ENCODE data around the gene MDN1. TPM values are rescaled to one million over a fixed set of nuclear protein-coding genes. Genes with fewer than 3 reads are reported as not detected.
A peak's percentile ranks its signal among the peaks of the same experiment; 100 is the strongest.
"Not testable (repeated sequence)": the region's sequence is repeated elsewhere in the genome, so short reads cannot be mapped to it uniquely, and the experiment has no call there.

Gene MDN1
- total RNA-seq, 1 donor from 2014 or later, result 74.6 TPM

DNA sequence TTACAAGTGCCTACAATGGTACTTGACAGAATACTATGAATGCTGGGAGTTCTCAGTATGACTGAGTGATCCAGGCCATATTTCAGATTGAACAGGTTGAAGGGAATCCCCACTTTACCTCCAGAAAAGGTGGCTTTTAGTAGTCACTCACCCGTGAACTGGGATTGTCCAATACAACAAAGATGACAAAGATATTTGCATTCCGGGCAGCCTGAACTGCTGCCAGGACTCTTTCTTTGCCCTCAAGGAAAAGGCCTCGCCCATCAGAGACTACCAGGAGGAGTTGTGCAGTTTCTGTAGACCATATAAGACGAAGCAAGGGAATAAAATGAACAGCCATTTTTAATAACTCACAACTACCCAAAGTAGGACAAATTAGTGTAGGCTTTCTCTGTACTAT, 174.7 kb downstream of the MDN1 start:
- Mint-ChIP-seq H3K4me3 (no peak overlapping the region), H3K4me1 (ENCODE audit: low read depth) (peaks cover 11% of the 10 kb centered on the region), H3K27me3 (ENCODE audit: insufficient read depth) (no peaks in the 10 kb centered on the region), H3K9me3 (no peaks in the 10 kb centered on the region), H3K36me3 (ENCODE audit: low read depth) (peaks cover 43% of the 10 kb centered on the region), H3K27ac (no peak overlapping the region)
- intact Hi-C loops (cut with micrococcal nuclease), result no loop called here
- no peak for DNase-seq (ENCODE audit: low spot score)

DNA sequence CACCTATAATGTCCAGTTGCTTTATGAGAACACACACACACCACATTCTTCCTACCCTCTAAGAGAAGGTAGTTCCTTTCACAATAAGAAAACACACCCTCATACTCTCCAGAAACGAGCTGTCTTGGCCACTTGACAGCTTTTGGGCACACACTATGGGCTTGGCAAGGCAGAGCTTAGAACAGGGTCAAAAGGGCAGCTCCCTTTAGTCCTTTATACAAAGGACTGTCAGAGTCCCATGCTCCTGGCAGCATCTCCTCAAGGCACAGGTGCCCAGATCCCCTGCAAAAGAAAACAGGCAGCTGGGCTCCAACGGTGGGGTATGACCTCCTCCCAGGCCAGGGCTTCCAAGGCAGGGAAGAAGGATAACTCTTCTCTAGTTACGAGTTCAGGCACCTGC, 176.2 kb downstream of the MDN1 start:
- Mint-ChIP-seq H3K27me3 (ENCODE audit: insufficient read depth) (no peaks in the 10 kb centered on the region), H3K4me3 (no peak overlapping the region), H3K36me3 (ENCODE audit: low read depth) (peaks cover 42% of the 10 kb centered on the region), H3K9me3 (no peaks in the 10 kb centered on the region), H3K27ac (no peak overlapping the region), H3K4me1 (ENCODE audit: low read depth) (peaks cover 23% of the 10 kb centered on the region)
- DNase-seq (ENCODE audit: low spot score), result no peak
- intact Hi-C loops (cut with micrococcal nuclease), result no loop called here

DNA sequence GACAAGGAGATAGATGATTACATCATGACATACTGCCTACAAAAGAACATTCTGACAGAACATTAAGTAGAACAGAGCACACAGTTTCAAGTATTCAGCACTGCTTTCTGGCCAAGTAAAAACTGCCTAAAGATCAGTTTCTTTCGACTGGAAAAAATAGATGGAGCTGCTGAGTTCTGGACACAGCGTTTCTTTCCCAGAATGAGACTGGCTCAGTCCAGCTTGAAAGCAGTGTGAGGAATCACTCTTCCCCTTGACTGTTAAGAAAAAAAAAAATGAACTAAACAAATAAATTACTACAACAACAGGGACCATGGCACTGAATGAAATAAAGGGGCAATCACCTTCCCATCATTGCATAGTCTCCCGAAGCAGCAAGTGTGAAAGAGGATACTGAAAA, 176.6 kb downstream of the MDN1 start:
- Mint-ChIP-seq H3K4me1 (ENCODE audit: low read depth) (peaks cover 23% of the 10 kb centered on the region), H3K27me3 (ENCODE audit: insufficient read depth) (no peaks in the 10 kb centered on the region), H3K36me3 (ENCODE audit: low read depth) (peaks cover 45% of the 10 kb centered on the region), H3K4me3 (no peak overlapping the region), H3K27ac (no peak overlapping the region), H3K9me3 (no peaks in the 10 kb centered on the region)
- DNase-seq (ENCODE audit: low spot score), result no peak
- intact Hi-C loops (cut with micrococcal nuclease), result no loop called here

DNA sequence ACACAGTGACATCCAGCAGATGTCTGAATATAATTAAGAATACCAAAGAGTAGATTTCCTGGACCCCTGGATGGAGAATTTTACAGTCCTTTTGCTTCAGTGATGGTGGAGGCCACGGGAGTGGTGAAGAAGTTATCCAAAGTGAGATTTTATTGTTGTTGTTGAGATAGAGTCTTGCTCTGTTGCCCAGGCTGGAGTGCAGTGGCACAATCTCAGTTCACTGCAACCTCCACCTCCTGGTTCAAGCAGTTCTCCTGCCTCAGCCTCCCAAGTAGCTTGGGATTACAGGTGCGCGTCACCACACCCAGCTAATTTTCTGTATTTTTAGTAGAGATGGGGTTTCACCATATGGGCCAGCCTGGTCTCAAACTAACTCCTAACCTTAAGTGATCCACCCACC, 178.0 kb downstream of the MDN1 start:
- H3K4me3 Mint-ChIP-seq; intact Hi-C loops (cut with micrococcal nuclease); H3K27me3 Mint-ChIP-seq (ENCODE audit: insufficient read depth); H3K9me3 Mint-ChIP-seq; H3K27ac Mint-ChIP-seq; DNase-seq (ENCODE audit: low spot score): not testable (repeated sequence)
- Mint-ChIP-seq H3K36me3 (ENCODE audit: low read depth) (peaks cover 46% of the 10 kb centered on the region), H3K4me1 (ENCODE audit: low read depth) (peaks cover 28% of the 10 kb centered on the region)

DNA sequence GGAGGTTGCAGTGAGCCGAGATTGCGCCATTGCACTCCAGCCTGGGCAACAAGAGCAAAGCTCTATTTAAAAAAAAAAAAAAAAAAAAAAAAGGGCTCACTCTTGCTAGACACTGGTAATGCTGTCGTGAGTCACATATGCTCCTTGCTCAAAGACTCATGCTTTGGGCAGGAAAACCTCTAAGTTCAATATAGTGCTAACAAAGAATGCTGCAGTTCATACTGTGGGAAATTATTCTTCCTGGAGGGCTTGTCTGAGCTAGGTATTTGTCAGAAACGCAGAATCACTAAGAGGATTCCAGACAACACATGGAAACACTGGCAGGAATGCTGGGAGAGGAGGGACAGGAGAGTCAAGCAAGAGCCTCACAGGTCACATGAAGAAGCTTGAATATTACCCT, 178.8 kb downstream of the MDN1 start:
- H3K4me1 Mint-ChIP-seq (ENCODE audit: low read depth), result peaks cover 34% of the 10 kb centered on the region
- peaks cover 50% of the 10 kb centered on the region for H3K36me3 Mint-ChIP-seq (ENCODE audit: low read depth)
- H3K27ac Mint-ChIP-seq, result peak overlapping the region; percentile 1
- DNase-seq (ENCODE audit: low spot score), result no peak
- intact Hi-C loops (cut with micrococcal nuclease), result no loop called here
- no peaks in the 10 kb centered on the region for H3K27me3 Mint-ChIP-seq (ENCODE audit: insufficient read depth)
- no peak overlapping the region for H3K4me3 Mint-ChIP-seq
- H3K9me3 Mint-ChIP-seq, result no peaks in the 10 kb centered on the region

DNA sequence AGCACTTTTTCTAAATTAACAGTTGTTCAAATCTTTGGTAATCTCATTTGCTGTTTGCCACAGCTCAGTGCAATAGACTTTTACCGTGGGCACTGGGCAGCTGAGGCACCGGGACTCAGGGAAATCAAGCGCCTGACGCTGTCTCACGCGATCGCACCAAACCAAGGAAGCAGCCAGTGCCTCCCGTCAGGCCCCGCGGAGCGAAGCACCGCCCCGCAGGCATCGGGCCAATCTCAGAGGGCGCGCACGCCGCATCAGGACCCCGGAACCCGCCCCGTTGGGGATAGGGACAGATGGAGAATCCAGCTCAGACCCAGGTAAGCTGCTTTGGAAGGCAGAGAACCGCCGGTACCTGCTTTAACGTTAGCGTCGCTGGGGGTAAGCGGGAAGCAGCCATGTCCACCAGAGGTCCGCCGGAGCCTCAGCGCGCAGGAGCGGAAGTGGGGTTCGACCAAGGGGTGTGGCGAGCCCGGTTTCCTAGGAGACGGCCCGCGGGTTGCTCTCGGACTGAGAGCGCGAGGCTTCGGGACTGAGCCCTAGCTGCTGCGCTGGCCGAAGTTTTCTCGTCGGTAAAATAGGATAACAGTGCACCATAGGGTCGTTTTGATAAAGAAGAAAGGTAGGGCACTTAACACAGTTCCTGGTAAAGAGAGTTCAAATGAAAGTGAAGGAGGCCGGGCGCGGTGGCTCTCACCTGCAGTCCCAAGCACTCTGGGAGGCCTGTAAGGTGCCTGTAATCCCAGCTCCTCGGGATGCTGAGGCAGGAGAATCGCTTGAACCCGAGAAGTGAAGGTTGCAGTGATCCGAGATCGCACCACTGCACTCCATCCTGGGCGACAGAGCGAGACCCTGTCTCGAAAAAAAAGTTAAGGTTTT, 181.0 kb downstream of the MDN1 start, which contains the start of gene LYRM2:
TSS of gene LYRM2 (minus strand) at position 428 of the 876 bp plus-strand sequence. CDS start at position 397, 31 bp downstream.
- DNase-seq (ENCODE audit: low spot score), result peak; percentile 89
- Mint-ChIP-seq H3K4me1 (ENCODE audit: low read depth) (peaks cover 29% of the 10 kb centered on the region), H3K4me3 (peak within 1 kb of the TSS; percentile 94), H3K27ac (peak within 1 kb of the TSS; percentile 96), H3K9me3 (no peaks in the 10 kb centered on the region), H3K27me3 (ENCODE audit: insufficient read depth) (no peaks in the 10 kb centered on the region), H3K36me3 (ENCODE audit: low read depth) (peaks cover 51% of the 10 kb centered on the region)
- intact Hi-C loops (cut with micrococcal nuclease), result loop anchor here (1.0 to 5.0 kb wide), 12 partner anchors 42 to 949 kb away; partner anchors contain the start of genes ANKRD6, CASP8AP2, MAP3K7 and MDN1

DNA sequence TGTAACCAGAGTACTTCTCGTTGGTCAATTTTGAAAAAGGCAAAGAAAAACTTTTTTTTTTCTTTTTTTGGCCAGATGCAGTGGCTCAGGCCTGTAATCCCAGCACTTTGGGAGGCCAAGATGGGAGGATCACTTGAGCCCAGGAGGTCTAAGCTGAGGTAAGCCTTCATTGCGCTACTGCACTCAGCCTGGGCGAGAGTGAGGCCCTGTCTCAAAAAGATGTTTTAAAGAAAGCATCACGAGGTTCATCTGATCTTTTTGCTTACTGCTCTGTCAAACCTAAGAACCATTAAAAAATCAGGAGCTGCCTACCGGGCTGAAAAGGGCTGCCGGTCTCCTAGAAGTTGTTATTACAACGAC, 181.7 kb downstream of the MDN1 start:
- peak overlapping the region; percentile 94 for H3K4me3 Mint-ChIP-seq
- H3K4me1 Mint-ChIP-seq (ENCODE audit: low read depth), result peaks cover 29% of the 10 kb centered on the region
- intact Hi-C loops (cut with micrococcal nuclease), result loop anchor here (1.0 to 5.0 kb wide), 12 partner anchors 42 to 949 kb away; partner anchors contain the start of genes ANKRD6, CASP8AP2, MAP3K7 and MDN1
- H3K36me3 Mint-ChIP-seq (ENCODE audit: low read depth), result peaks cover 47% of the 10 kb centered on the region
- no peaks in the 10 kb centered on the region for H3K27me3 Mint-ChIP-seq (ENCODE audit: insufficient read depth)
- no peak for DNase-seq (ENCODE audit: low spot score)
- H3K27ac Mint-ChIP-seq, result peak overlapping the region; percentile 96
- no peaks in the 10 kb centered on the region for H3K9me3 Mint-ChIP-seq

DNA sequence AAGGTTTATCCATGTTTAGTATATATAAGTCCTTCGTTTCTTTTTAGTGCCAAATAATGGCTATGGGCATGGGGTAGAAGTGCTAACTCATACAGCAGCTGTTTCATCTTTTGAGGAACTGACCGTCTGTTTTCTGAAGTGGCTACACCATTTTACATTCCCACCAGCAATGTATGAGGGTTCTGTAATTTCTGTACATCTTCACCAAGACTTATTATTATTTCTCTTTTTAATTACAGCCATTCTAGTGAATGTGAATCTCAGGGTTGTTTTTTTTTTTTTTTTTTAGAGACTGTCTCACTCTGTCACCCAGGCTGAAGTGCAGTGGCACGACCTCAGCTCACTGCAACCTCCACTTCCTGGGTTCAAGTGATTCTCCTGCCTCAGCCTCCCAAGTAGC, 183.2 kb downstream of the MDN1 start:
- H3K9me3 Mint-ChIP-seq; DNase-seq (ENCODE audit: low spot score); H3K27ac Mint-ChIP-seq; H3K27me3 Mint-ChIP-seq (ENCODE audit: insufficient read depth): not testable (repeated sequence)
- Mint-ChIP-seq H3K4me1 (ENCODE audit: low read depth) (peaks cover 29% of the 10 kb centered on the region), H3K4me3 (peak overlapping the region; percentile 17), H3K36me3 (ENCODE audit: low read depth) (peaks cover 42% of the 10 kb centered on the region)
- intact Hi-C loops (cut with micrococcal nuclease), result loop anchor here (5.0 kb wide), 2 partner anchors 284 to 836 kb away; partner anchors contain the start of gene UBE2J1

DNA sequence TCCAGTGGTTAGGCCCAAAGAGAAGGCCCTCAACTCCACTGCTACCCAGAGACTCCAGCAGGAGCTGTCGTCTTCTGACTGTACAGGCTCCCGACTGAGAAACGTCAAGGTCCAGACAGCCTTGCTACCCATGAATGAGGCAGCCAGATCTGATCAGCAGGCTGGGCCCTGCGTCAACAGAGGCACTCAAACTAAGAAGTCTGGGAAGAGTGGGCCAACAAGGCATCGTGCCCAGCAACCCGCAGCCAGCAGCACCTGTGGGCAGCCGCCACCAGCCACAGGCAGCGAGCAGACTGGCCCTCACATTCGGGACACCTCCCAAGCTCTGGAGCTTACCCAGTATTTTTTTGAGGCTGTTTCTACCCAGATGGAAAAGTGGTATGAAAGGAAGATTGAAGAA, 189.1 kb downstream of the MDN1 start:
- H3K9me3 Mint-ChIP-seq, result no peaks in the 10 kb centered on the region
- intact Hi-C loops (cut with micrococcal nuclease), result no loop called here
- no peak for DNase-seq (ENCODE audit: low spot score)
- no peak overlapping the region for H3K27ac Mint-ChIP-seq
- H3K36me3 Mint-ChIP-seq (ENCODE audit: low read depth), result peaks cover 16% of the 10 kb centered on the region
- peaks cover 2% of the 10 kb centered on the region for H3K4me1 Mint-ChIP-seq (ENCODE audit: low read depth)
- H3K4me3 Mint-ChIP-seq, result no peak overlapping the region
- H3K27me3 Mint-ChIP-seq (ENCODE audit: insufficient read depth), result no peaks in the 10 kb centered on the region

DNA sequence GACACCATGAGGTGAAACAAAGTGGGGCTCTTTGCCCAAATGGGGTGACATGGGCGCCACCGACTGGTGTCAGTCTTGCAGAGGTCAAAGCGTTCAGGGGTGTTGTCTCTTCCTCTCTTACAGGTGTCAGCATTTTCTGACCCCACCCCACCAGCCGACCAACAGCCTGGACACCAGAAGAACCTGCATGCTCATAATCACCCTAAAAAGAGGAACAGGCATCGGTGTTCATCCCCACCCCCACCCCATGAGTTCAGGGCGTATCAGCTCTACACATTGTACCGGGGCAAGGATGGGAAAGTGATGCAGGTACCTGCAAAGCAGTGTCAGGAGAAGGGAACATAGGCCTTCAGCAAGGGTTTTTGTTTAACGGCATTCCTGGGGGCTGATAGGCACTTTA, 195.8 kb downstream of the MDN1 start:
- no peaks in the 10 kb centered on the region for H3K27me3 Mint-ChIP-seq (ENCODE audit: insufficient read depth)
- H3K4me1 Mint-ChIP-seq (ENCODE audit: low read depth), result no peaks in the 10 kb centered on the region
- DNase-seq (ENCODE audit: low spot score), result no peak
- H3K4me3 Mint-ChIP-seq, result no peak overlapping the region
- H3K9me3 Mint-ChIP-seq, result no peaks in the 10 kb centered on the region
- peaks cover 4% of the 10 kb centered on the region for H3K36me3 Mint-ChIP-seq (ENCODE audit: low read depth)
- no peak overlapping the region for H3K27ac Mint-ChIP-seq
- intact Hi-C loops (cut with micrococcal nuclease), result no loop called here

DNA sequence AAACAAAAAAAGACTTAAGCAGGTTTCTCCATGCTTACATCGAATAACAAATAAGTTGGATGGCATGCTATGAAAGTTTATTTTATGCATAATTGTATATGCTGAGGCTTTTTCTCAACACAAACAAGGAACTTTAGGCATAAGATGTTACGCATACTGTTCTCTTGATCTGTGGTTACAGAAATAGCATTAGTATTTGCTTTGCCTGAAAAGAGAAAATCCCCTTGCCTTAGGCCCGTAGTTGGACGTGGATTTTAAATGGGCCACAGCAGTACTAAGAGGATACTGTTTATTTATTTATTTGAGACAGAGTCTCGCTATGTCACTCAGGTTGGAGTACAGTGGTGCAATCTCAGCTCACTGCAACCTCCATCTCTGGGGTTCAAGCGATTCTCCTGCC, 200.0 kb downstream of the MDN1 start:
- H3K36me3 Mint-ChIP-seq (ENCODE audit: low read depth), result no peaks in the 10 kb centered on the region
- no peak for DNase-seq (ENCODE audit: low spot score)
- no peaks in the 10 kb centered on the region for H3K9me3 Mint-ChIP-seq
- no peaks in the 10 kb centered on the region for H3K4me1 Mint-ChIP-seq (ENCODE audit: low read depth)
- no peaks in the 10 kb centered on the region for H3K27me3 Mint-ChIP-seq (ENCODE audit: insufficient read depth)
- no peak overlapping the region for H3K4me3 Mint-ChIP-seq
- no peak overlapping the region for H3K27ac Mint-ChIP-seq
- intact Hi-C loops (cut with micrococcal nuclease), result no loop called here

DNA sequence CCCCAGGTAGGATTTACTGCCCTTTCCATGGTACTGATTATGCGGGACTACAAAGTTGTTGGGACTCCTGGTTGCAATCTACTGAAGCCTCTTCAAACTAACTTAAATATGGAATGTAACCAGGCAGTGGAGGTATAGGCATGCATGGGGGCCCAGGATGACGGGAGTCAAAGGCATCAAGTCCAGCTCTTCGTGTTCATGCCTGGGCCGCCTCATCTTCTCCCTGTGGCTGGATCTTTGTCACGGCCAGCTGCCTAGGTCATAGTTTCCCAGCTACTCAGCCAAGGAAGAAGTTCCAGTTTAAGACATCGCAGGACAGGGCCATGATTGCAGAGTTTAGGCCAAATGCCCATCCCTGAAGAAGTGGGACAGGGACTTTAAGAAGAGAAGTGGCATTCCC, 201.6 kb downstream of the MDN1 start:
- H3K27me3 Mint-ChIP-seq (ENCODE audit: insufficient read depth), result no peaks in the 10 kb centered on the region
- DNase-seq (ENCODE audit: low spot score), result no peak
- H3K4me1 Mint-ChIP-seq (ENCODE audit: low read depth), result no peaks in the 10 kb centered on the region
- H3K9me3 Mint-ChIP-seq, result no peaks in the 10 kb centered on the region
- H3K4me3 Mint-ChIP-seq, result no peak overlapping the region
- H3K27ac Mint-ChIP-seq, result no peak overlapping the region
- intact Hi-C loops (cut with micrococcal nuclease), result no loop called here
- H3K36me3 Mint-ChIP-seq (ENCODE audit: low read depth), result no peaks in the 10 kb centered on the region

DNA sequence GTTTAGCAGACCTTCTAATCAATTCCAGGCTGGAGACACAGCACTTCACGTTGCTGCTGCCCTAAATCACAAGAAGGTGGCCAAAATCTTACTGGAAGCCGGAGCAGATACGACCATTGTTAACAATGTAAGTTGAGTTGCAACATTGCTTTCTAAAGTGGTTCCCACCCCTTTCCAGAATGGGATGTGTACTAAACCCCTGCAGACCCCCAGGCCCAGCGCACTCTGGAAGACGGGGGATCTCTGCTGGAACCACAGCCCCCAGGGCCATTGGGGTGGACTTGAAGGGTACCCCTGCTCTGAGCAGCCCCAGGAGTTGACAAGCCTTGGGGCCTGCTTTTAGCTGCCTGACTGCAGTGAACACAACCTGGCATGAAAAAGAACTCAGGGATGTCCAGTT, 203.1 kb downstream of the MDN1 start:
- Mint-ChIP-seq H3K27ac (no peak overlapping the region), H3K4me1 (ENCODE audit: low read depth) (peaks cover 3% of the 10 kb centered on the region), H3K36me3 (ENCODE audit: low read depth) (no peaks in the 10 kb centered on the region), H3K4me3 (no peak overlapping the region), H3K9me3 (no peaks in the 10 kb centered on the region), H3K27me3 (ENCODE audit: insufficient read depth) (no peaks in the 10 kb centered on the region)
- DNase-seq (ENCODE audit: low spot score), result no peak
- intact Hi-C loops (cut with micrococcal nuclease), result no loop called here
